ENCODE results near the gene MRAS. TPM values are rescaled to one million over a fixed set of nuclear protein-coding genes. Genes with fewer than 3 reads are reported as not detected.

Gene MRAS
- total RNA-seq, 2 experiments from 2014 or later: 0.07 TPM; not detected in 1

DNA sequence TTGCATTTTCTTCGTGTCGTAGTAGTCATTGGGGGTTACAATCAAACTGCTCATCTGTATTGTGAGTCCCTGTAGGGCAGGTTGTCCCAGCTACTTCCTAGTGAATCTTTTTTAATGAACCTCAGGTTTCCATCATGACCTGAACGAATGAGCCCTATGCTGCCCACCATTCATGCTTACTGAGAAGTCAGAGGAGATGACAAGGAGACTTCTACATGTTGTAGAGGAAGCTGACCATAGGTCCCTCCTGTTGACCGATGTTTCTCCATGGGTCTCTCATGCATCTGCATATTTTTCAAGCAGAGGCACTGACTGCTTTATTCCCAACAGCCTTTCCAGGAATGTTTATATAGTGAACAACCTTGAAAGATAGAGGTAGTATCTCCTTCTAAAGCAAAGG is 13.8 kb upstream of the MRAS start:
- Mint-ChIP-seq H3K4me1 (ENCODE audit: low read depth) (peaks cover 13% of the 10 kb centered on the region), H3K4me3 (no peak overlapping the region), H3K9me3 (no peaks in the 10 kb centered on the region), H3K27me3 (peaks cover 3% of the 10 kb centered on the region), H3K36me3 (ENCODE audit: low read depth) (no peaks in the 10 kb centered on the region), H3K27ac (no peak overlapping the region)
- CTCF ChIA-PET: interaction anchor here (1.1 kb wide), 1 partner anchor 15 kb away, joined by 3 read pairs; no protein-coding TSS in a partner anchor
- DNase-seq (no peak), ATAC-seq (no peak)
- intact Hi-C loops (cut with micrococcal nuclease): loop anchor here (5.0 kb wide), 1 partner anchor 157 kb away; no protein-coding TSS in a partner anchor
- TF ChIP-seq CTCF (IDR thresholded peaks at IDR 0.05): no peak
- POLR2A ChIA-PET: no interaction called here

DNA sequence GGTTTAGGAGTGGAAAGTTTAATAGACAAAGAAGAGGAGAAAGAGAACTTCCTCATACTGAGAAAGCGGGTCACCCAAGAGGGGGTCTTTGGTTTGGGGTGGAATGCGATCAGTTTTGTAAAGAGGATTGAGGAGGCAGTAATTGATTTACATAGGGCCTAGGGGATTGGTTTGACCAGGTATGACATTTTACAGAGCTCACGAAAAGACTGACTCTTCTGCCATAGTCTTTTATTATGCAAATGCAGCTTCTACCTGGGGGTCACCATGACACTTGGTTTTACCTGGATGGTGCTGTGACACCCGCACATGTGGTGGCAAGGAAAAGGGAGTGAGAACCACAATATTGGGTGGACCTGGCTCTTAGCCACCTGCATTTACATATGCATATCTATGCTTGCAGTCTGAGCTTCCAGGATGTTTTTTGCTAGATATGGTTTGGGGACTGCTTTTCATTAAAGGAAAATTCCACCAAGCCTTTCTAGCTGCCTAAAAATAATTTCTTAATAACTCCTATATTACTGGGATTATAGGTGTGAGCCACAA is 11.9 kb upstream of the MRAS start:
- ATAC-seq (no peak), DNase-seq (no peak)
- ChIA-PET POLR2A (no interaction called here), CTCF (interaction anchor here (0.9 to 2.2 kb wide), 3 partner anchors 10 to 22 kb away, joined by 3 to 8 read pairs (median 3); no protein-coding TSS in a partner anchor)
- Mint-ChIP-seq H3K27me3 (peaks cover 3% of the 10 kb centered on the region), H3K4me1 (ENCODE audit: low read depth) (peaks cover 4% of the 10 kb centered on the region), H3K4me3 (no peak overlapping the region), H3K36me3 (ENCODE audit: low read depth) (no peaks in the 10 kb centered on the region), H3K27ac (no peak overlapping the region), H3K9me3 (no peaks in the 10 kb centered on the region)
- no peak for TF ChIP-seq CTCF (IDR thresholded peaks at IDR 0.05)
- intact Hi-C loops (cut with micrococcal nuclease): no loop called here

DNA sequence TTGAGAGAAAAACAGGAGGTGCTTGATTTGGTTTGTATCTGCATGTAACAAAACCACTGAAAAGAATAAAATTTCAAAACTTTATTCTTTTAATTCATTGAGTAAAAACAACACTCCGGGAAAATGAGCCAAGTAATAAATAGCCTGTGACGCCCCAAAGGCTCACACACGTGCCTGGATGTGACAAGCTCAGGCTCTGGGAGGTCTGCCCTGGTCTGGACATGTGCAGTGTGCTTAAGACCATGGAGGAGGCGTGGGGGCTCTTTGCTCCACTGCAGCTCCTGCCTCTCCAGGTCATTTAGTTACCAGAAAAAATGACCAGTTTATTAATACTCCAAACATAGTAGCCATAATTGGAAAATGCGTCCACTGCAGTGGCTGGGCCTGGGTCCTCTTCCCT is 10.1 kb upstream of the MRAS start:
- no peak for ATAC-seq
- intact Hi-C loops (cut with micrococcal nuclease): no loop called here
- ChIA-PET POLR2A (no interaction called here), CTCF (interaction anchor here (1.3 kb wide), 1 partner anchor 9 kb away, joined by 4 read pairs; no protein-coding TSS in a partner anchor)
- Mint-ChIP-seq H3K27ac (no peak overlapping the region), H3K9me3 (no peaks in the 10 kb centered on the region), H3K27me3 (peaks cover 3% of the 10 kb centered on the region), H3K4me1 (ENCODE audit: low read depth) (no peaks in the 10 kb centered on the region), H3K4me3 (no peak overlapping the region), H3K36me3 (ENCODE audit: low read depth) (no peaks in the 10 kb centered on the region)
- no peak for DNase-seq
- TF ChIP-seq CTCF (IDR thresholded peaks at IDR 0.05): no peak

- Mint-ChIP-seq H3K27ac (no peak overlapping the region), H3K36me3 (ENCODE audit: low read depth) (no peaks in the 10 kb centered on the region), H3K27me3 (peaks cover 3% of the 10 kb centered on the region), H3K4me1 (ENCODE audit: low read depth) (no peaks in the 10 kb centered on the region), H3K4me3 (no peak overlapping the region), H3K9me3 (no peaks in the 10 kb centered on the region)
- no peak for DNase-seq
- CTCF ChIA-PET: no interaction called here
- TF ChIP-seq CTCF (IDR thresholded peaks at IDR 0.05): no peak
- intact Hi-C loops (cut with micrococcal nuclease): no loop called here
- POLR2A ChIA-PET: no interaction called here
- ATAC-seq: no peak
Observed at GRCh38 chr3:138338811-138339210, 9.6 kb upstream of the MRAS start.

- Mint-ChIP-seq H3K4me1 (ENCODE audit: low read depth) (no peaks in the 10 kb centered on the region), H3K36me3 (ENCODE audit: low read depth) (no peaks in the 10 kb centered on the region)
Observed at GRCh38 chr3:138340511-138340910, 7.9 kb upstream of the MRAS start.

More at GRCh38 chr3:138340511-138340910, 7.9 kb upstream of the MRAS start:
- POLR2A ChIA-PET: interaction anchor here (1.0 kb wide), 1 partner anchor 43 kb away, joined by 3 read pairs; no protein-coding TSS in a partner anchor
- intact Hi-C loops (cut with micrococcal nuclease): no loop called here
- DNase-seq (no peak), ATAC-seq (no peak)
- H3K4me3 Mint-ChIP-seq: no peak overlapping the region
- CTCF ChIA-PET: no interaction called here
- TF ChIP-seq CTCF (IDR thresholded peaks at IDR 0.05): no peak
- H3K27me3 Mint-ChIP-seq: peaks cover 6% of the 10 kb centered on the region
- H3K27ac Mint-ChIP-seq: no peak overlapping the region
- H3K9me3 Mint-ChIP-seq: no peaks in the 10 kb centered on the region
